Measurements from ENCODE around the gene BBS2. TPM values are rescaled to one million over a fixed set of nuclear protein-coding genes. Genes with fewer than 3 reads are reported as not detected.

Gene BBS2
- total and polyA plus RNA-seq, 2 of the 13 experiments (the other 11 are each of a cell fraction or from before 2014, with no cell fraction given): 59.7 to 68.3 TPM

DNA sequence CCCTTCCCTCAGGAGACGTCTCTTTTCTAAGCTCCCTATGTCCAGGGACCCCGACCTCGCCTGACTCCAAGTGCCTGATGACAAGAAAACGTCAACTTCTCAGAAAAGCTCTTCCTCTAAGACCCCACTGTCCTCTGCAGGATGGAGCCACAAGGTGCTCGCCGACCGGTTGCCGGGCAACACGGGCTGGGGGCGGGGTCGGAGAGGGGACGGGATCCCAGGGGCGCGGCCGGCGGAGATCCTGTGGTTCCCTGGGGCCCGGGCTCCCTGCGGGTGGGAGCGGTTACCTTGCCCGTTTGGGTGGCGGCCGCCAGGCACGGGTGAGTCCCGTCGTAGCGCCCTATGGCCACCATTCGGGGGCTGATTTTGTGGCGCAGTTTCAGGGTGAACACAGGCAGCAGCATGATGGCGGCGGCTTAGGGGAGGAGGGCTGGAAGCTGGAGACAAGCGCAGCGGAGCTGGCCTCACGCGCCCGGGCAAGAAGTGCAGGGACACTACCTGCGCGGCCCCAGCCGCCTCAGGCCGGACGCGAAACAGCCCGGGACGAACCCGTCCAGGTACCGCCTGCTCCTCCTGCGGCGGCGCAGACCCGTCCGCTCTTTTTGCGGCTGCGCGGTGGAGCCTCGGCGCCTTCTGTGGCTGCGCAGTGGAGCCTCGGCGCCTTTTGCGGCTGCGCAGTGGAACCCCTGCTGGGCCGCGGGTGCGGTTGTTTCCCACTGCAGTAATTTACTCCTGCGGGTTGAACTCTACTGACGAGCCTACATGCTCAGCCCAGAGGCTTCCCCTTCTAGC, at the start of gene BBS2 (continued):
- peak; percentile 85 for TF ChIP-seq ZNF883 (CRISPR knock-in tag; IDR thresholded peaks at IDR 0.05; ENCODE audit: not compliant biosample characterization)
- peak; percentile 91 for TF ChIP-seq ZIK1 (CRISPR knock-in tag; IDR thresholded peaks at IDR 0.05; ENCODE audit: borderline replicate concordance, low read depth)
- TF ChIP-seq ZSCAN22 (CRISPR knock-in tag; IDR thresholded peaks at IDR 0.05): no peak
- TF ChIP-seq SMARCE1 (IDR thresholded peaks at IDR 0.05; ENCODE audit: borderline replicate concordance): no peak
- no peak for TF ChIP-seq ZNF7 (CRISPR knock-in tag; IDR thresholded peaks at IDR 0.05)
- TF ChIP-seq, protein P1, sequence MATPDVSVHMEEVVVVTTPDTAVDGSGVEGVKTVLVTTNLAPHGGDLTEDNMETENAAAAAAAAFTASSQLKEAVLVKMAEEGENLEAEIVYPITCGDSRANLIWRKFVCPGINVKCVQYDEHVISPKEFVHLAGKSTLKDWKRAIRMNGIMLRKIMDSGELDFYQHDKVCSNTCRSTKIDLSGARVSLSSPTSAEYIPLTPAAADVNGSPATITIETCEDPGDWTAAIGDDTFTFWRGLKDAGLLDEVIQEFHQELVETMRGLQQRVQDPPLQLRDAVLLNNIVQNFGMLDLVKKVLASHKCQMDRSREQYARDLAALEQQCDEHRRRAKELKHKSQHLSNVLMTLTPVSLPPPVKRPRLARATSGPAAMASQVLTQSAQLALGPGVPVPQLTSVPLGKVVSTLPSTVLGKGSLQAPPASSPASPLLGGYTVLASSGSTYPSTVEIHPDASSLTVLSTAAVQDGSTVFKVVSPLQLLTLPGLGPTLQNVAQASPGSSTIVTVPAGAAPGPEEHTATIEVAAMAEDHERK (CRISPR knock-in tag; IDR thresholded peaks at IDR 0.05; ENCODE audit: low read depth): no peak
- TF ChIP-seq ZNF543 (CRISPR knock-in tag; IDR thresholded peaks at IDR 0.05): peak; percentile 82
- TF ChIP-seq SMAD3 (CRISPR knock-in tag; IDR thresholded peaks at IDR 0.05): peak; percentile 11; the same call in 1 of the 2 replicates
- TF ChIP-seq ZNF160 (CRISPR knock-in tag; IDR thresholded peaks at IDR 0.05): no peak; the same call in 1 of the 2 replicates
- TF ChIP-seq SOX6 (IDR thresholded peaks at IDR 0.05): no peak
- peak; percentile 68 for TF ChIP-seq SOX6 (CRISPR knock-in tag; IDR thresholded peaks at IDR 0.05)
- no peak for TF ChIP-seq ELF4 (CRISPR knock-in tag; IDR thresholded peaks at IDR 0.05; ENCODE audit: borderline replicate concordance)
- TF ChIP-seq ZBTB20 (CRISPR knock-in tag; IDR thresholded peaks at IDR 0.05; ENCODE audit: borderline replicate concordance, low read depth): no peak; the same call in 1 of the 2 replicates
- peak; percentile 95 for TF ChIP-seq KDM2A (CRISPR knock-in tag; IDR thresholded peaks at IDR 0.05; ENCODE audit: borderline replicate concordance, low read depth)
- TF ChIP-seq SUZ12 (IDR thresholded peaks at IDR 0.05; ENCODE audit: low read depth, low read length): no peak
- TF ChIP-seq ZNF598 (CRISPR knock-in tag; IDR thresholded peaks at IDR 0.05; ENCODE audit: borderline replicate concordance): peak; percentile 97; the same call in 1 of the 2 replicates
- peak; percentile 73; the same call in 1 of the 2 replicates for TF ChIP-seq ZSCAN21 (CRISPR knock-in tag; IDR thresholded peaks at IDR 0.05; ENCODE audit: borderline replicate concordance)
- TF ChIP-seq ZNF747 (CRISPR knock-in tag; IDR thresholded peaks at IDR 0.05; ENCODE audit: borderline replicate concordance): peak; percentile 93
- 0 out of 2 replicates have a peak, but pooled peaks have one; percentile 42 for TF ChIP-seq BRF2 (CRISPR knock-in tag; IDR thresholded peaks at IDR 0.05)
- TF ChIP-seq NFYB (CRISPR knock-in tag; IDR thresholded peaks at IDR 0.05): peak; percentile 56
- TF ChIP-seq NR2F1 (CRISPR knock-in tag; IDR thresholded peaks at IDR 0.05): no peak
- TF ChIP-seq ZBTB42 (CRISPR knock-in tag; IDR thresholded peaks at IDR 0.05): no peak
- peak; percentile 88 for TF ChIP-seq DMAP1 (CRISPR knock-in tag; IDR thresholded peaks at IDR 0.05)
- TF ChIP-seq ZNF704 (CRISPR knock-in tag; IDR thresholded peaks at IDR 0.05; ENCODE audit: borderline replicate concordance): peak; percentile 86
- no peak for TF ChIP-seq LCORL (IDR thresholded peaks at IDR 0.05)
- peak; percentile 87 for TF ChIP-seq LCORL (CRISPR knock-in tag; IDR thresholded peaks at IDR 0.05)

All from HepG2 (cell line).